Ishikawa (cell line): ENCODE results near the gene C2orf81.

Source experiments
- CEBPB ChIP-seq: IDR thresholded peaks from 2 replicates; pipeline ENCODE4 v1.6.1; 2012
- CREB1 ChIP-seq: IDR thresholded peaks from 2 replicates; pipeline ENCODE4 v1.6.1; 2012; ENCODE audit warnings: low read depth
- EGR1 ChIP-seq: IDR thresholded peaks from 2 replicates; pipeline ENCODE4 v1.6.1; 2012
- EP300 ChIP-seq: IDR thresholded peaks from 2 replicates; pipeline ENCODE4 v1.6.1; 2012; ENCODE audit warnings: borderline replicate concordance
- FOXM1 ChIP-seq: IDR thresholded peaks from 2 replicates; pipeline ENCODE4 v1.6.1; 2012; ENCODE audit warnings: low read depth, borderline replicate concordance
- MAX ChIP-seq: IDR thresholded peaks from 2 replicates; pipeline ENCODE4 v1.6.1; 2012
- NFIC ChIP-seq: IDR thresholded peaks from 2 replicates; pipeline ENCODE4 v1.6.1; 2012
- RAD21 ChIP-seq: IDR thresholded peaks from 2 replicates; pipeline ENCODE4 v1.6.1; 2012; ENCODE audit warnings: low read depth
- REST ChIP-seq: IDR thresholded peaks from 2 replicates; pipeline ENCODE4 v1.6.1; 2012; ENCODE audit warnings: low read depth, mild to moderate bottlenecking
- TAF1 ChIP-seq: IDR thresholded peaks from 2 replicates; pipeline ENCODE4 v1.6.1; 2012; ENCODE audit warnings: low read depth, mild to moderate bottlenecking
- TCF12 ChIP-seq: IDR thresholded peaks from 2 replicates; pipeline ENCODE4 v1.6.1; 2012; ENCODE audit warnings: low read depth
- TEAD4 ChIP-seq: IDR thresholded peaks from 2 replicates; pipeline ENCODE4 v1.6.1; 2012
- USF1 ChIP-seq: IDR thresholded peaks from 2 replicates; pipeline ENCODE4 v1.6.1; 2012
- YY1 ChIP-seq: IDR thresholded peaks from 2 replicates; pipeline ENCODE4 v1.6.1; 2012; ENCODE audit warnings: low read depth
- ZBTB7A ChIP-seq: IDR thresholded peaks from 2 replicates; pipeline ENCODE4 v1.6.1; 2012; ENCODE audit warnings: low read depth

Gene C2orf81

GRCh38 chr2:74457129-74457548 lies 35.7 kb upstream of the C2orf81 start:
- TF ChIP-seq USF1 (no peak), EP300 (0 out of 2 replicates have a peak, but pooled peaks have one; percentile 9)

GRCh38 chr2:74454654-74455511 lies 33.5 kb upstream of the C2orf81 start, which contains the start of gene INO80B:
Gene INO80B (plus strand): TSS chr2:74455087. CDS start chr2:74455117, 30 bp downstream.
- peak; percentile 20; the same call in 1 of the 2 replicates for TF ChIP-seq TCF12
- no peak for TF ChIP-seq FOXM1
- TF ChIP-seq NFIC: peak; percentile 6; the same call in 1 of the 2 replicates
- peak; percentile 45; the same call in 1 of the 2 replicates for TF ChIP-seq TAF1
- 0 out of 2 replicates have a peak, but pooled peaks have one; percentile 48 for TF ChIP-seq USF1
- no peak for TF ChIP-seq ZBTB7A
- no peak for TF ChIP-seq CEBPB
- TF ChIP-seq MAX: peak; percentile 89
- no peak for TF ChIP-seq REST
- peak; percentile 21; the same call in 1 of the 2 replicates for TF ChIP-seq TEAD4
- TF ChIP-seq EGR1: peak; percentile 83
- TF ChIP-seq YY1: peak; percentile 99
- no peak; the same call in 1 of the 2 replicates for TF ChIP-seq RAD21
- no peak for TF ChIP-seq EP300
- peak; percentile 39; the same call in 1 of the 2 replicates for TF ChIP-seq CREB1

GRCh38 chr2:74450570-74451190 lies 29.3 kb upstream of the C2orf81 start:
- TF ChIP-seq EGR1: no peak
- TF ChIP-seq TCF12: no peak
- TF ChIP-seq TAF1: no peak
- TF ChIP-seq EP300: no peak

- TF ChIP-seq REST: no peak
- no peak for TF ChIP-seq CREB1
- TF ChIP-seq CEBPB: no peak
- TF ChIP-seq MAX: no peak
- no peak for TF ChIP-seq USF1
- no peak for TF ChIP-seq TAF1
- no peak for TF ChIP-seq TEAD4
- TF ChIP-seq EGR1: no peak
- no peak for TF ChIP-seq TCF12
- TF ChIP-seq RAD21: no peak
- no peak for TF ChIP-seq YY1
- TF ChIP-seq ZBTB7A: no peak
- no peak for TF ChIP-seq FOXM1
- TF ChIP-seq NFIC: no peak
- no peak for TF ChIP-seq EP300
These were observed 27.4 kb upstream of the C2orf81 start for GRCh38 chr2:74448771-74449170.
